Measurements from ENCODE around the gene RPS6KA4.

Gene RPS6KA4

DNA sequence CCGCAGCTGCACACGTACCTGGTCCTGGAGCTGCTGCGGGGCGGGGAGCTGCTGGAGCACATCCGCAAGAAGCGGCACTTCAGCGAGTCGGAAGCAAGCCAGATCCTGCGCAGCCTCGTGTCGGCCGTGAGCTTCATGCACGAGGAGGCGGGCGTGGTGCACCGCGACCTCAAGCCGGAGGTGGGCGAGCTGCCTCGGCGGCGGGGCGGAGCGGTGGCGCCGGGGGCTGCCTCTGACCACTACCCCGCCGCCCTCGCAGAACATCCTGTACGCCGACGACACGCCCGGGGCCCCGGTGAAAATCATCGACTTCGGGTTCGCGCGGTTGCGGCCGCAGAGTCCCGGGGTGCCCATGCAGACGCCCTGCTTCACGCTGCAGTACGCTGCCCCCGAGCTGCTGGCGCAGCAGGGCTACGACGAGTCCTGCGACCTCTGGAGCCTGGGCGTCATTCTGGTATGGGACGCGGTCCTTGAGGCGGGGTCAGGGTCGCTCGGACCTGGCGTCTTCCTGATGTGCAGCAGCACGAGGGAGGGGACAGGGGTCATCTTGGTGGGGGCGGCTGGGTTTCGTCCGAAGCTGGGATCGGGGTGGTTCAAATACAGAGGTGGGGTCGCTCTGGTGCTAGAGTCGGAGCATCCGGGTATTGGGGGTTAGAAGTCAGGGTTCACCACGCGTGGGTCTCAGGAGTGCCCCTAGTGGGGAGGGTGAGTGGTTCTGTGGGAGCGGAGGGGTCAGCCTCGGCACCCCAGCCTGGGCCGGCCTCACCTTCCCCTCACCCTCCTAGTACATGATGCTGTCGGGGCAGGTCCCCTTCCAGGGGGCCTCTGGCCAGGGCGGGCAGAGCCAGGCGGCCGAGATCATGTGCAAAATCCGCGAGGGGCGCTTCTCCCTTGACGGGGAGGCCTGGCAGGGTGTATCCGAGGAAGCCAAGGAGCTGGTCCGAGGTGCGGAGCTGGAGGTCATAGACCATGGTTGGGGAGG is 10.8 kb downstream of the RPS6KA4 start:
- no peak for DNase-seq

DNA sequence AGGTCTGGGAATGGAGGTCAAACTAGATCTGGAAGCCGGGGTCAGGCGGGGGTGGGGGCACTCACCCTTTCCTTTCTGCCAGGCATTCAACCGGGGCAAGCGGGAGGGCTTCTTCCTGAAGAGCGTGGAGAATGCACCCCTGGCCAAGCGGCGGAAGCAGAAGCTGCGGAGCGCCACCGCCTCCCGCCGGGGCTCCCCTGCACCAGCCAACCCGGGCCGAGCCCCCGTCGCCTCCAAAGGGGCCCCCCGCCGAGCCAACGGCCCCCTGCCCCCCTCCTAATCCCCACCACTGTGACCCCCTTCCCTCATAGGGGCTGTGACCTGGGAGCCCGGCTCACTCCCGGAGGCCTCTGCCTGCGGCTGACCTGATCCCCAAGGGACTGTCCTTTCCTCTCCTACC is 12.2 kb downstream of the RPS6KA4 start:
- no peak for DNase-seq

DNA sequence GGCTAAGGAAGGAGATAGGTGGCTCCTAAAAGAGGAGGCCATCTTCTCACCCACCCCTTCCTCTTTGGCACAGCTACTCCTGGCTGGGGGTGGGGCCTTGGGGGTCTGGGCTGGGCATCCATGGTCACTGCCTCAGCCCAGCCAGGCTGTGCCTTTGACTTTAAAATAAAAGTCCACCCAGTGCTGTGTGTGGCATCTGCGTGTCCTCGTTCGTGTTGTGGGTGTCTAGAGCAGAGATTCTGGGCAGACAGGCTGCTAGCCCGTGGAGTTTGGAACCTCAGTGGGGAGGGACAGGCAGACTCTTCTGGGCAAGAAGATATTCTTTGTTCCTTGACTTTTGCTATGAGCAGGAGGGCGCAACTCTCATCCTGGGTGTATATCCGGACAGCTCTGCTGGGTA is 13.1 kb downstream of the RPS6KA4 start:
- no peak for DNase-seq

DNA sequence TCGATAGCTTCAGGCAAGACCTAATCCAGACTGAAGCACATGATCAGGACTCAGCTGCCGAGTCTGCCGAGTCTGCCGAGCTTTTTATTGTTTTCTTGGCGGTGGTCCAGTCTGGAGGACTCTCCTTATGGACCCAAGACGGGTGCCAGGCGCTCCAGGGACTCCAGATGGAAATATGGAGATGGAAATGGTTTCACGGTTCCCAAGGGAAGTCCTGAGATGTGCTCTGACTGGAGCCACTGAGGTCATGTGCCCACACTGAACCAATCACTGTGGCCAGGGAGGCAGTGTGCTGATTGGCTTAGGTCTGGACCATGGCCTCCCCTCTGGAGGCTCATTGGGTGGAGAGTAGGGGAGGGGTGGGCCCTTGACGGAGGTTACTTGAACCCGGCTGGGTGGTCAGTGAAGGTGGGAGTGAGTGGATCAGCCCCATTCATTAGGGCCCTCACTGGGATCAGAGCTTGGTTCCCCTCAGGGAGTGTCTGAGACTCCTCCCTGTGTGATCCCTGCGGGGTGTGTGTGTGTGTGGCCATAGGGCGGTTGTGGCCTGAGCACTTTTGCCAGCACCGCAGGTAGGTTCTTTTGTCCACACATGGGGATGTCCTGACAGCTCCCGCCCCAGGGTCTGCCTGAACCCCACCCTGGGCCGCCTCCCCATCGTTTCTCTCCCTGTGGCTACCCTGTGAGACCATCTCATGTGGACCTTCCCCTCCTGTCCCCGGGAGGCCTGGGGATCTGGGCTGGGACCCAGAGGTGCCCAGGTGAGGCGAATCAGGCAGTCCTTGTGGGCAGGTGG is 14.0 kb downstream of the RPS6KA4 start:
- DNase-seq: peak; percentile 100

DNA sequence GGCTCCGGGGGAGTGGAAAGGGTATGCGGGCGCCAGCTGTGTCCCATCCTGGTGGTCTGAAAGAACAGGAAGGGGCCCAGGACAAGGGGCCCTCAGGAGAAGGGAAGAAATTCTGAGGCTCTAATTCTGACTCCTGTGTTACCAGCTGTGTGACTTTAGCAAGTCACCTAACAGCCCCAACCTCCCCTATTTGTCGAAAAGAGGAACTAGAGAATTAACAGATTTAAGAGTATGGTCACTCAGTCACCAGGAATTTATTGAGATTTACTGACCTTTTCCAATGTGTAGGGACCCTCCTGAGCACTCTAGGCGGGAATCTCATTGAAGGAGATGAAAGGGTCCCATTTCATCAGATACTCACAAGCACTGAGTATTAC is 14.6 kb downstream of the RPS6KA4 start:
- no peak for DNase-seq

DNA sequence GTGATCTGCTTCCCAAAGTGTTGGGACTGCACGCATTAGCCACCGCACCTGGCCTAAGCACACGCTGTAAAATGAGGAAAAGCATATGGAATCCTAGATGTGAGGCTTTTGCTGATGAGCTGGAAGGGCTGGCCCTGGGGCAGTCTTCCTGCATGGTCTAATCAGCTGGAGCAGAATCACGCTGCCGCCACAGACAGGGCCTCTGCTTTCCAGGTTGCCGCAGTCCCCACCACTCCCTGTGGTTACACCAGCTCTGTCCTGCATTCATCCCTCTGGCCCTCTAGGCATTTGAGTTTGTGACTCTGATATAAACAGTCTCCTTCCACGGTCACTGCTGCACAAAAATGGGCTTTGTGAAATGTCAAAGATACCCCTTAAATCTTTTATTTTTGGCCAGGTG is 17.1 kb downstream of the RPS6KA4 start:
- no peak for DNase-seq

DNA sequence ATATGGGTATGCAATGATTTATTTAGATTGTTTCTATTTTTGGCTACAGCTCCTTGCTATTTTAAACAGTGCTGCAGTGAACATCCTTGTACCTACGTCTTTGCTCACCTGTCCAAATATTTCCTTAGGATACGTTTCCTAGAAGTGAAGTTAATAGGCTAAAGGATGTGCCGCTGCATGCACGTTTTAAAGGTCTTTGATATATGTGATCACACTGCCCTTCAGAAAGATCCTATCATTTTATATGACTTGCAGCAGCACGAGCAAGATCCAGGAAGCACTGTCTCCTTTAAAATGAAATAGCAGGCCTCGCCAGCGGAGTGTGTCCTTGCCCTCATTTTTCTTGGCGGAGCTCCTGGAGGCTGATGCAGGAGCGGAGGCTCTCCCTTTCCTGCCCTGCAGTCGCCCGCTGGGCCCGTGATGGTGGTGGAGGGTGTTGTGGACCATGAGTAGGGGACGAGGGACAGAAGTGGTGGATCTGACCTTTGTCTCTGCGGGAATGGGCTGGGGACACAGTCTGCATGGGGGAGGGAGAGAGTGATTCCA is 19.4 kb downstream of the RPS6KA4 start:
- DNase-seq: no peak

DNA sequence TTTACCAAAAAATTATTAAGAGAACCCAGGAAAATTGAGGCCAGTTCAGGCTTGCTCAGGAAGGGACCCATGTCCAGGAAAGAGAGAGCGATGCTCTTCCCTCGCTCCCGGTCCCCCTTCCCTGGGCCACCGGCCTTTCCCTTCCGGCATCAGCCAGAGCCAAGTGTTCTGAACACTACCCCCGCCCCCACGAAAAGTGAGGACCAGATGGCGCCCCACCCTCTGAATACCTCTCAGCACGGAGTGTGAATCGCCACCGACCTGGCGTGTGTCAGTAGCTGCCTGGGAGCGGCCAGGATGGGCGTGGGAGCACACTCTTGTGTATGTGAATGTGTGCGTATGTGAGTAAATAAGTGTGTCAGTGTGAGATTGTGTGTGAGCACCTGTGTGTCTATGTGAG is 20.2 kb downstream of the RPS6KA4 start:
- DNase-seq: no peak

DNA sequence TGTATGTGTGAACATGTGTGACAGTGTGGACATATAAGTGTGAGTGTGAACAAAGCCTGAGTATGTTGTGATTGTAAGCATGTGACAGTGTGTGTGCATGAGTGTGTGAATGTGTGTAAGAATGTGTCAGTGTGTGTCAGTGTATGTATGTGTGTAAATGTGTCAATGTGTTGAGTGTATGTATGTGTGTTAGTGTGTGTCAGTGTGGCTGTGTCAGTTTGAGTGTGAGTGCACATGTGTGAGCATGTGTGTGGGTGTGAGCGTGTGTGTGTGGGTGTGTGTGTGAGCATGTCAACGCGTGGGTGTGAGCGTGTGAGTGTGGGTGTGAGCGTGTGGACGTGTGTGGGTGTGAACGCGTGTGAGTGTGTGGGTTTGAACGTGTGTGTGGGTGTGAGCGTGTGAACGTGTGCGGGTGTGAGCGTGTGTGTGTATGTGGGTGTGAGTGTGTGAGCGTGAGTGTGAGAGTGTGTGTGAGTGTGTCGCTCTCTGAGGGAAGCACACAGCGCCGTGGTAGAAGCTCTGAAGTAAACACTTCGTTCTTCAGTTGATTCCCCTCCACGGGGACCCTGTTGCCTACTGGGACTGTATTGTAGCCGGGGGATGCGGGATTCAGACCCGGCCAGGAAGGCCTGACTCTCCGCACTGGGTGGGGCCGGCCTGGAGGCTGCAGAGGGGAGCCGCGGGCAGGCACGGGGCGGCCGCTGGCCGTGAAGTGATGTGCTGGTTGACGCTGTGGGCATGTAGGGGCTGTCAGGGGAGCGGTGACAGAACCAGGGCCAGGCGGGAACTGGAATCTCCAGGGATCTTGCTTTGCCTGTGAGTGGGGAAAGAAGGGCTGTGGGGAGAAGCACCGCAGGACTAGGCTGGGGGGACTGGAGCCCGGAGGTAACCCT is 21.1 kb downstream of the RPS6KA4 start:
- DNase-seq: no peak

DNA sequence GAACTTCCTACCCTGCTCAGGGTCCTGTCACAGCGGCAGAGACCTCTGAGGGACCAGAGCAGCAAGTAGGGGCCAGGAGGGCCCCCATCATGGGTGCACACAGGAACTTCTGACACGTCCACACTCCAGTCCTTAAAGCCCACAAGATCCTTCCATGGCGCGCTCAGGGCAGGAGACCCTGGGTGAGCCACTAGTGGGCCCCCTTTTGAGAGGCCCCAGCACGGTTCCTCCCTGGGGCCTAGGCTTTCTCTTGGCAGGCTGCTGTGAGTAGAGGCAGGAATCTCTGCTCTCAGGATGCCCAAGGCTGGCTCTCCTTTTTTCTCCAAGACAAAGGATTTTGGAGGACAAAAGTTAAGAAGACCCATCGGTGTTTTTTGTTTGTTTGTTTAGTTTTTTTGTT is 22.4 kb downstream of the RPS6KA4 start:
- DNase-seq: no peak

DNA sequence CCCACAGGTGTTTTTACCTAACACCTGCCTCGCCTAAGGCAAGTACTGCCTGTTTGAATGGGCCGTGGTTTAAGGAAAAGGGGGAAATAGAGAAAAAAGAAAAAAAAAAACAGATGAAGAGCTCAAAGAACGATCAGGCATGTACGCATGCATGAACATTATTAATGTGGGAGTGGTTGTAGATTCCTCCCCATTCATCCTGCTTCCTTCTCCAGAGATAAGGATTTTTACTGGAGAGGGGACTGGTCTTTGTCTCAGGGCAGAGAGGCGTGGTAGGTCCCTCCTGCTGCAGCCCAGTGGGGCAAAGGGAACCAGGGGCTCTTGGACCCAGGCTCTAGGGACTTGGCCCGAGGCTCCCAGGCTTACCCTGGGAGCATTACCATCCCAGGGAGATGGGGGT is 23.1 kb downstream of the RPS6KA4 start:
- no peak for DNase-seq

DNA sequence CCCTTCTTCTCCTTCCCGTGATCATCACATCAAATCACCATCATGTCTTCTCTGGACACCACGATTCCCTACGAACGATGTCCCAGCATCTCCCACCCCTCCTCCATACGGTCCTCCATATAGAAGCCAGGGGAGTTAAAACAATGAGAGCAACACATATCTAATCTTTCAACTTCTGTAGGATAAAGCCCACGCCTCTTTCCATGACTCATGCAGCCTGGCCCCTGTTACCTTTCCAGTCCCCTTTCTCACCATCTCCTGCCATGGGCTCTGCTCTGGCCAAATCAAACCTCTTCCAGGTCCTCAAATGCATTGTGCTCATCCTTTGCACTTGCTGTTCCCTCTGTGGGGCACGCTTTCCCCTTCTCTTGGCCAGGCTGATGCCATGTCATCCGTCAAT is 23.6 kb downstream of the RPS6KA4 start:
- no peak for DNase-seq

DNA sequence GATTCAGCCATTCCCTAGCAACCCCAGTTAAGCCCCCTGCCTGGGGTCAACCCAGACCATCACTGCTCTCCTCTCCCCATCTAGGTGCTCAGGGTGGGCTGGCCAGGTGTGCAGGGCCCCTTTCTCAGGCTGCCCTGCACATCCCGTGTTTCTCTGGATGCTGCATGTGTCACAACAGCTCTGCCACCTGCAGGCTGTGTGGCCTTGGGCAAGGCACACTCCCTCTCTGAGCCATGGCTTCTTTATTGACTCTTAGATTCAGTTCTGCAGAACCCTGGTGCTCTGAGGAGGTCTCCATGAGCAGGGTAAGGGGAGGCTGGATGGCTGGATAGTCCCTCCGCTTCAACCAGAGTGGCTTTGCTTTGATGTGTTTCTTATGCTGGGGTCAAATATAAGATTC is 24.6 kb downstream of the RPS6KA4 start:
- no peak for DNase-seq

DNA sequence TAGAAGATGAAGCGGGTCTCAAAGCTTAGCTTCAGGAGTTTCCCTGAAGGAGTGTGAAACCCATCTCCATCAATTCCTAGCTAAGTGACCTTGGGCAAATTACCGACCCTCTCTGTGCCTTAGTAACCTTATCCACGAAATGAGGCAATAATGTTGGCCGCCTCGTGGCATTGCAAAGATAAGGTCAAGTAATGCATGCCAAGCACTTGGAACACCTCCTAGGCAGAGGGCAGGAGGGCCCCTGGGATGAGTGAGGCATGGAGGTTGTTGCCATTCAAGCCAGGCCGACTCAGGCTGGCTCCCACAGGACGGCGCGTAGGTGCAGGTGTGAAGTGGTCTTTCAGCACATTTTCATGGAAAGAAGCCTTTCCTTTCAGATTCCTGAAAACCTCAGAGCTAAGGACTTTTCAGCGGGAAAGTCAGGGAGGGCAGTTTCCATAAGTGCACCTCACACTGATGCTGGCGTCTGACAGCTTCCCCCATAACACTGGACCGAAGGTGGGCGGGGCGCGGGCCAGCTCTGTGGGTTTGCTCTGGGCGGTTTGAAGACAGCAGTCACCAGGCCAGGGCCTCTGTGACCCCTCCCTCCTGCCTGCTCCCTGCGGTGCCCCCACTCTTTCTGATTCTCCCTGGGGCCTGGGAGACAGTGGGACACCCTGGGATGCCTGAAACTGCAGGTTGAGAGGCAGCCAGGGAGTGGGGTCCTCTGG is 25.2 kb downstream of the RPS6KA4 start:
- DNase-seq: no peak

DNA sequence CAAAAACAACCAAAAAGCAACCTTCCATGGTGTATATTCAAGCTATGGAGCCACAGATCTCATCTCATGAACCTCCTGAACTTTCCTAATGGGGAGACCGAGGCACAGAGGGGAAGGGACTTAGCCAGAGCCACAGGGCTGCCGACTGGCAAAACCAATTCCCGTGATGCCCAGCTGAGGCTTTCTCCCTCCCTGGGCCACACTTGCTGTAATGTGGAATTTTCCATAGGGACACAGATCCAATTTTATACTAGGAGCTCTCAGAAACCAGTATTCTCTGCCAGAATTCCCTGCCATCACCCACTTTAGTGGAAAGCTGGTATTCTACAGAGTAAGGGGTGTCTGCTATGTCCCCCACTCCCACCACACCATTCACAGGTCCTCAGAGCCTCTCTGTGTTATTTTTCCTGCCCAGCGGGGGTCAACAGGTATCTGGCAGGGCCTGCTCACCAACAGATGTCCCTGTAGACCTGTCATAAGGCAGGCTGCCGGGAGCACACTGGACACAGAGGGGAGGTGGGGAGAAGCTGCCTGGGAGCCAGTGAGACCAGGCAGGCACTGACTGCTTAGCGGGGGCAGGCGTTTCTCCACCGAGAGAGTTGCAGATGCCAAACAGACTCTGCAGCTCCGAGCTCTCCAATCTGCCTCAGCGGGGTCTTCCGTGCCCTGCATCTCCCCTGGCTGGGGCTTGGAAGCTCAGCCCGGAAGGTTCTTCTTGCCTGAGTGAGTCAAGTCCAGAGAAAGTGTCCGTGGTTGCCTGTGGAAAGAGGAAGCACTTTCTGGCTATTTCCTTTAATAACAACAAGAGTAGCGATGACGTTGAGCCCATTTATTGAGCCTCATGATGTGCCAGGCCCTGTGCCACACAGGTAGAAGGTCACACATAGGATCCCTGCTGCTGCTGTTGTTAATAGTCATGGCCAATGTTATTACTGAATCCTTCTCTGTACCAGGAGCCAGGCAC is 26.3 kb downstream of the RPS6KA4 start:
- no peak for DNase-seq

DNA sequence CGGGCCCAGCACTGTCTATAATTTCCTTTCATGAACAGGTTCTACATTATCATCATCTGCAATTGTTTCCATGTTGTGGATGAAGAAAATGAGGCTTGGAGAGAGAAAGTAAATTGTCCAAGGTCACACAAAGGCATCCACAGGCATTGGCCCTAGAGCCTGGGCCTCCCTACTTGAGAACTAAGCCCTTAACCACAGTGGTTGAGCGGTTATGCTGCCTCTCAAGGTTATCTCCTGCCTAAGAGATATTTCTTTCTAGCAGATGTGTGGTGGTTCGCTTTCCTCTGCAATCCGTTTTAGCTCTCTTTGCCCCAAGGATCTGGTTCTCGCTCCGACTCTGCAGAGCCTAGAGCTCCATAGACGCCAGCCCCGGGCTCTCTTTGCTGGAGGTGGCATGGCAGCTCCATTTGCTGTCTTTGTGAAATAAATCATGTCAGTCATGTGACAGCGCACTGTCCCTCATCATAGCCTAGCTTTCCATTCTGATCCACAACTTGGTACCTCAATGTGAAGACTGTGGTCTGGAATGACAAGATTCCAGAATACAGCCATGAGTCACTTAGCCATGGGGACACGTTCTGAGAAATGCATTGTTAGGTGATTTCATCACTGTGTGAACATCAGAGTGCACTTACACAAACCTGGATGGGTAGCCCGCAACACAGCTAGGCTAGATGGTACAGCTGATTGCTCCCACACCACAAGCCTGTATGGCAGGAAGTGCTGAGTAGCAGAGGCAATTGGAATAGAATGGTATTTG is 27.2 kb downstream of the RPS6KA4 start:
- DNase-seq: no peak

DNA sequence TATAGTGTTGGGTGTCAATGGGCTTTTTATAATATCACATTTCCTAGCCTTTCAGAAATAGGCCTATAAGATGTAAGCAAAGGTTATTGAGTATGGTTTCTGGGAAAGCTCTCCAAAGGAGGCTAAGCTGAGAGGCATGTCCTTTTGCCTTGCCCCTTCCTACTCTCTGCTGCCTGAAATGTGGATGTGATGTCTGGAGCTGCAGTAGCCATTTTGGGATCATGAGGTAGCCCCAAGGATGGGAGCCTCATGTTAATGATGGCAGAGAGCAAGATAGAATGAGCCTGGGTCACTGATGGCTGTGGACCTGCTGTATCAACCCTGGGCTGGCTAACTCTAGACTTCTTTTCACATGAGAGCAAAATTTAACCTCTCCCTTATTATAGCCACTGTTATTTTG is 29.0 kb downstream of the RPS6KA4 start:
- DNase-seq: no peak

DNA sequence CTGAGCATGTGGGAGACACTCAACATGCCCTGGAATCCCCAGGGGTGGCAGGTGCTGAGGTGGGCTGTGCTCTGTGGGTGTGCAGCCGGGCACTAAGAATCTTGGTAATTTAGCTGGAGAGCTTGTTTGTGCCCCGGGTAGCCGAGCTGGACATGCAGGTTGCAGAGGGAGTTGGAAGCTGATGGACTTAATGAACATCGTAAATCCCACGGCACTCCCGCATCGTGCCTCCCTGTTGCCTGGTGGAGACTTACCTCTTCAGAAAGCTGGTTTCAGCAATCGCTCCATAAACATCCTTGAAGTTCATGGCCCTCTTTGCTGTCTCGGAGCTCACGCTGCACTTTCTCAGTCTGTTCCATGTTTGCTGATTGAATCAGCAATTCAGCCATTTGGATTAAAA is 29.9 kb downstream of the RPS6KA4 start:
- no peak for DNase-seq

DNA sequence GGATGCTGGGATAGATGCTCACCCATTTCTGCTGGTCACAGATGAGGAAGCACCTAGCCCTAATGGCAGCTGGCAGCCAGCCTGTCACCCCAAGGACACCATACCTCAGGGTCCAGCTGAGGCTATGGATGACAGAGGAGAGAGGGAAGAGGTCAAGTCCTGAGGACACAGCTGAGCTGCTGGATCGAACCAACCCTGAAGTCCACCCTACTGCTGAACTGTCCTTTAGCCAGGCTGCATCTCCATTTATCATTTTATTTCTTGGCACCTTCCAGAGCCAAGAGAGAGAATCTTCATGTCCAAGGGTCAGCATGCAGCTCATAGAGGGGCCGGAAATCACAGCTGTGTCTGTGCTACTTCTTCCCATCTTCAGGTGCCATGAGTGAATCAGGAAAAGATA is 30.9 kb downstream of the RPS6KA4 start:
- no peak for DNase-seq

DNA sequence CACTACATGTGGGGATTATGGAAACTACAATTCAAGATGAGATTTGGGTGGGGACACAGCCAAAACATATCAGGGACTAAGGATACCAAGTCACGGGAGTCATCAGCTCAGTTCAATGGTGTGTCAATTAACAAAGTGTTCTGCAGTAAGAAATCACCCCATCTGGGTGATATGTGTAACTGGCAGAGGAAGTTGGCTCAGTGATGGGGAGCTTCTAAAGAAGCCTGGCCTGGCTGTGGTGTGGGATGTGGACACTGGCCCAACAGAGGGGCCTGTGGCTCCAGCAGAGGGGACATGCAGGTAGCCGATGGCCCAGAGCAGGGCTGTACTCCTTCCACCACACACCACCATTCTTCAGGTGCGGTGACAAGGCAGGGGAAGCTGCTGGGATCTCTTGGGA is 31.6 kb downstream of the RPS6KA4 start:
- no peak for DNase-seq

Data from NCI-H446 treated with DMSO at 0.1 percent for 48 hours (cell line).